VCaP (cell line): Measurements from ENCODE around the gene ZNF277.

Experiments
- H3K27ac ChIP-seq: fragments of 450-650 bp; 2 replicates; pipeline ENCODE4 v1.5.1; 2017
- TF ChIP-seq, protein P1 (sequence below): fragments of 450-650 bp; conservative IDR thresholded peaks from 2 replicates; pipeline ENCODE4 v1.5.1; 2017; ENCODE audit warnings: mild to moderate bottlenecking, moderate library complexity

The ZNF277 gene

GRCh38 chr7:112297681-112298080, 91.2 kb downstream of the ZNF277 start:
- H3K27ac ChIP-seq: no peak overlapping the region
- TF ChIP-seq, protein P1, sequence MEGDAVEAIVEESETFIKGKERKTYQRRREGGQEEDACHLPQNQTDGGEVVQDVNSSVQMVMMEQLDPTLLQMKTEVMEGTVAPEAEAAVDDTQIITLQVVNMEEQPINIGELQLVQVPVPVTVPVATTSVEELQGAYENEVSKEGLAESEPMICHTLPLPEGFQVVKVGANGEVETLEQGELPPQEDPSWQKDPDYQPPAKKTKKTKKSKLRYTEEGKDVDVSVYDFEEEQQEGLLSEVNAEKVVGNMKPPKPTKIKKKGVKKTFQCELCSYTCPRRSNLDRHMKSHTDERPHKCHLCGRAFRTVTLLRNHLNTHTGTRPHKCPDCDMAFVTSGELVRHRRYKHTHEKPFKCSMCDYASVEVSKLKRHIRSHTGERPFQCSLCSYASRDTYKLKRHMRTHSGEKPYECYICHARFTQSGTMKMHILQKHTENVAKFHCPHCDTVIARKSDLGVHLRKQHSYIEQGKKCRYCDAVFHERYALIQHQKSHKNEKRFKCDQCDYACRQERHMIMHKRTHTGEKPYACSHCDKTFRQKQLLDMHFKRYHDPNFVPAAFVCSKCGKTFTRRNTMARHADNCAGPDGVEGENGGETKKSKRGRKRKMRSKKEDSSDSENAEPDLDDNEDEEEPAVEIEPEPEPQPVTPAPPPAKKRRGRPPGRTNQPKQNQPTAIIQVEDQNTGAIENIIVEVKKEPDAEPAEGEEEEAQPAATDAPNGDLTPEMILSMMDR: no peak

DNA sequence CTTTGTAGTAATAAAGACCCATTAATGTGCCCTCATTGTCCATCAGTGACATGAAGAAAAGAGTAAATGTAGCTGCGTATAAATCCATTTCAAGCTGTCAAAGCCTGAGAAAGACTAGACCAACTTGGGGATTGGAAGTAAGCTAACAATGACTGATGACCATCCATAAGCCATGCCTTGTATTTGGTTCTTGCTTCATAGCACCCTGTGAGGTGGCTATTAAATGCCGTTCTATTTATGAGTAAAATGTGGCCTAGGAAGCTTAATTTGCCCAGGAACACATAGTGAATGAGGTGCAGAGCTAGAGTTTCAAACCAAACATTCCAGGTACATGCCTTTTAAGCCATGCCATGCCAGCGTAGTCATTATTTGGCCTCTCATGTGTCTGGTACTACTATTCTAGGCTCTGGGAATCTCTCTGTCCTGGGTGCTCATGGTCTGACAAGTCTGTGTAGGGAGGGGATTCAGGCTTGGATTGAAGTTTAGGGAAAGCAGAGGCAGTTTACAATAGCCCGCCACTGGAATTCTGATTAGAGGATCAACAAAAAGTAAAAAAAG, 92.1 kb downstream of the ZNF277 start:
- no peak overlapping the region for H3K27ac ChIP-seq
- TF ChIP-seq, protein P1: no peak

DNA sequence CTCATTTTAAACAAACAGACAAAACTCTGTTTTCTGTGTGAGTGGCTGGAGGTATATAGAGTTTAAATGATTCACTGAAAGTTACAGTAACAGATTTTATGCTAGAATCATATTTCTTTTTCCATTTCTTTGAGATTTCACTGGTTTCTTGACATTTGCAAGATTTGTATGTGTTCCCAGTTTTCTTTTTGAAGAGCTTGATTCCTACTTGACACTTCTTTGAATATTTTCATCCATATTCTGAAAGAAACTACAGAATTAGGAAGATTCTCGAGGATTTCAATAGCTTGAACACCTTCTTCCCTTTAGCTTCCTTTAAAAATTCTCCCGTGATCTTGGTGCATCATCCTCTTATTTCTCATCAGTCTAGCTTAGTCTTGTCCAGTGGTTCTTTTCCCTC, 93.6 kb downstream of the ZNF277 start:
- TF ChIP-seq, protein P1: no peak
- H3K27ac ChIP-seq: no peak overlapping the region

DNA sequence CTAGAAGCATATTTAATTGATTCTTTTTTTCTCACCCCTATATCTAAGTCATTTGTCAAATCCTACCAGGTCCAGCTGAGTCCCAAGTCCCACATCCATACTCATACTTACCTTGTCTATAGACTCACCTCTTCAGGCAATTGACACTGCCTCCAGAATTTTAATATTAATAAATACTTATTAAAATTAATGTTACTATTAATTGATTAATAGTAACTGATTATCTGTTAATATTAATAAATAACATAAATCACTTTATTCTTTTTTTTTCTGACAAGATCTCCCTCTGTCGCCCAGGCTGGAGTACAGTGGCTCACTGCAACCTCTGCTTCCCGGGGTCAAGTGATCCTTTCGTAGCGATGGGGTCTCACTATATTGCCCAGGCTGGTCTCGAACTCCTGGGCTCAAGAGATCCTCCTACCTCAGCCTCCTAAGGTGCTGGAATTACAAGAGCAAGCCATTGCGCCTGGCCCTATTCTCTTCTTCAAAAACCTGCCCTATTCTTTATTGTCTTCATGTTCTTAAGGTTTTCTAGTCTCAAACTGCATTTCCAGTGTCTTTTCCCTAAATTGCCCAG, 94.4 kb downstream of the ZNF277 start:
- TF ChIP-seq, protein P1: no peak
- H3K27ac ChIP-seq: no peak overlapping the region

DNA sequence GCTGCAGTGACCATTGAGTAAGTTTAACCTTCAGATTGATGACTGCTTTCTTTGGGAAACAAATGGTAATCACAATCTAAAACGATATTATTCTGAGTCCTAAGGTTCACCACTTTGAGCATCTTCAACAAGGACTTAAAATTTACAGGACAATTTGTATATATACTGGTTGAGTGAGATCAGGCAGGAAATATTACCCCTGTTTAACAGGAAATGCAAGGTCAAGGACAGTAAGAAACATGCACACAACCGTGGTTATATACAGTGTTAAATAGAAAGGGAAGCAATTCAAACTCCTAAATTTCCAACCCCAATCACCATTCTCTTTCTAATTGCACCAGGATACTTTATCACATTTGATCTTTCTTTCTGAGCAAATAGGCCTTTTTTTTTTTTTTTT, 96.1 kb downstream of the ZNF277 start:
- TF ChIP-seq, protein P1: no peak

GRCh38 chr7:112306903-112307302, 100.4 kb downstream of the ZNF277 start:
- TF ChIP-seq, protein P1: no peak
- H3K27ac ChIP-seq: no peak overlapping the region

More for the DNA sequence above, 96.1 kb downstream of the ZNF277 start:
- H3K27ac ChIP-seq: peak overlapping the region; percentile 51

GRCh38 chr7:112307506-112307905, 101.0 kb downstream of the ZNF277 start:
- no peak overlapping the region for H3K27ac ChIP-seq
- TF ChIP-seq, protein P1: no peak
